Measurements from ENCODE around the gene ADAR. TPM values are rescaled to one million over a fixed set of nuclear protein-coding genes. Genes with fewer than 3 reads are reported as not detected.

Gene ADAR
- total and polyA plus RNA-seq, 2 experiments from 2014 or later: 96.4 to 188 TPM

DNA sequence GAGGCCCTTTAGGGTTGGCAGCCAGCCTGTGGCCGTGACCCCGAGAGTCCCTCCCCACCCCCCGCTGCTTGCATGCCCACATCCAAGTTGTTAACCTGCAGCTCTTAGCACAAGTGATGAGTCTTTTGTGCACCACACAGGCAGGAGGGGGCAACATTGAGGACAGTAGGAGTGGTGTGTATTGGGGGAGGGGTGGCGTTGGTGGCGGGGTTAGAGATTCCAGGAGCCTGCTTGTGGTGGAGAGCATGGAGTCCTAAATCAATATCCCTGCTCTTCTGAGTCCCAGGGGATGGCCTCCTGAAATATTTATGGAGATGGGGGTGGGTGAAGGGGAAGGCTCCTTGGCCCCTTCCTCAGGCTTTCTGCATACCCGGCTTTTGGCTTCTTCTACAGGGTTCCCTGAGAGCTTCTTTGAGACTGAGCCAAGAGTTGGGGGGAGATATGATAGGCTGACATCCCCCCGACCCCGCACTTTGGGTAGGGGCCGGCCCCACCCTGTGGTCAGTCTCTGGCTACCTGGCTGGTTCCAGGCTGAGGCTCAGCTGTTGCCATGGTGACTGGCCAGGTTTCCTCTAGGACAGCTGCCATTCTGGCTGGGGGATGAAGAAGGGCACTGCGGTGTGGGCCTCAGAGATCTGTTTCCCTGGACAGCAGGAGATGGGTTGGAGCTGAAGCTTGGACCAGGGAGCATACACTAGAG is 35.4 kb downstream of the ADAR start:
- peaks cover 4% of the 10 kb centered on the region; the same call in 1 of the 2 replicates for H4K20me1 ChIP-seq (replicated peaks; ENCODE audit: insufficient read depth)
- no peak overlapping the region for H3K27ac ChIP-seq (ENCODE audit: low read depth)
- H3K27me3 Mint-ChIP-seq (ENCODE audit: insufficient read depth, low read depth, poor library complexity): peaks cover 30% of the 10 kb centered on the region
- no peaks in the 10 kb centered on the region for H3K36me3 ChIP-seq (ENCODE audit: insufficient read depth)
- H3K36me3 Mint-ChIP-seq (ENCODE audit: low read depth): peaks cover 12% of the 10 kb centered on the region; the same call in 1 of the 3 replicates
- no peak overlapping the region for H3K4me3 Mint-ChIP-seq
- no peaks in the 10 kb centered on the region for H3K9me3 Mint-ChIP-seq
- H3F3A ChIP-seq (replicated peaks; ENCODE audit: low read depth): 0 out of 2 replicates have a peak, but pooled peaks cover 5% of the 10 kb centered on the region
- no peak overlapping the region for H2AFZ ChIP-seq
- TF ChIP-seq EZH2phosphoT487 (IDR thresholded peaks at IDR 0.05; ENCODE audit: unreplicated experiment) (no peak), ZNF331 (CRISPR knock-in tag; IDR thresholded peaks at IDR 0.05; ENCODE audit: low read depth) (no peak), ZNF114 (CRISPR knock-in tag; IDR thresholded peaks at IDR 0.05) (no peak), JUNB (IDR thresholded peaks at IDR 0.05; ENCODE audit: unreplicated experiment) (no peak), STAT1 (IDR thresholded peaks at IDR 0.05; ENCODE audit: unreplicated experiment) (no peak), NANOG (IDR thresholded peaks at IDR 0.05; ENCODE audit: borderline replicate concordance) (no peak), POLR2AphosphoS5 (IDR thresholded peaks at IDR 0.05; ENCODE audit: low read depth) (no peak), EZH2 (IDR thresholded peaks at IDR 0.05; ENCODE audit: low read depth, unreplicated experiment) (no peak), CREB1 (CRISPR knock-in tag; IDR thresholded peaks at IDR 0.05; ENCODE audit: low read depth) (no peak)
- TF ChIP-seq, protein P1, sequence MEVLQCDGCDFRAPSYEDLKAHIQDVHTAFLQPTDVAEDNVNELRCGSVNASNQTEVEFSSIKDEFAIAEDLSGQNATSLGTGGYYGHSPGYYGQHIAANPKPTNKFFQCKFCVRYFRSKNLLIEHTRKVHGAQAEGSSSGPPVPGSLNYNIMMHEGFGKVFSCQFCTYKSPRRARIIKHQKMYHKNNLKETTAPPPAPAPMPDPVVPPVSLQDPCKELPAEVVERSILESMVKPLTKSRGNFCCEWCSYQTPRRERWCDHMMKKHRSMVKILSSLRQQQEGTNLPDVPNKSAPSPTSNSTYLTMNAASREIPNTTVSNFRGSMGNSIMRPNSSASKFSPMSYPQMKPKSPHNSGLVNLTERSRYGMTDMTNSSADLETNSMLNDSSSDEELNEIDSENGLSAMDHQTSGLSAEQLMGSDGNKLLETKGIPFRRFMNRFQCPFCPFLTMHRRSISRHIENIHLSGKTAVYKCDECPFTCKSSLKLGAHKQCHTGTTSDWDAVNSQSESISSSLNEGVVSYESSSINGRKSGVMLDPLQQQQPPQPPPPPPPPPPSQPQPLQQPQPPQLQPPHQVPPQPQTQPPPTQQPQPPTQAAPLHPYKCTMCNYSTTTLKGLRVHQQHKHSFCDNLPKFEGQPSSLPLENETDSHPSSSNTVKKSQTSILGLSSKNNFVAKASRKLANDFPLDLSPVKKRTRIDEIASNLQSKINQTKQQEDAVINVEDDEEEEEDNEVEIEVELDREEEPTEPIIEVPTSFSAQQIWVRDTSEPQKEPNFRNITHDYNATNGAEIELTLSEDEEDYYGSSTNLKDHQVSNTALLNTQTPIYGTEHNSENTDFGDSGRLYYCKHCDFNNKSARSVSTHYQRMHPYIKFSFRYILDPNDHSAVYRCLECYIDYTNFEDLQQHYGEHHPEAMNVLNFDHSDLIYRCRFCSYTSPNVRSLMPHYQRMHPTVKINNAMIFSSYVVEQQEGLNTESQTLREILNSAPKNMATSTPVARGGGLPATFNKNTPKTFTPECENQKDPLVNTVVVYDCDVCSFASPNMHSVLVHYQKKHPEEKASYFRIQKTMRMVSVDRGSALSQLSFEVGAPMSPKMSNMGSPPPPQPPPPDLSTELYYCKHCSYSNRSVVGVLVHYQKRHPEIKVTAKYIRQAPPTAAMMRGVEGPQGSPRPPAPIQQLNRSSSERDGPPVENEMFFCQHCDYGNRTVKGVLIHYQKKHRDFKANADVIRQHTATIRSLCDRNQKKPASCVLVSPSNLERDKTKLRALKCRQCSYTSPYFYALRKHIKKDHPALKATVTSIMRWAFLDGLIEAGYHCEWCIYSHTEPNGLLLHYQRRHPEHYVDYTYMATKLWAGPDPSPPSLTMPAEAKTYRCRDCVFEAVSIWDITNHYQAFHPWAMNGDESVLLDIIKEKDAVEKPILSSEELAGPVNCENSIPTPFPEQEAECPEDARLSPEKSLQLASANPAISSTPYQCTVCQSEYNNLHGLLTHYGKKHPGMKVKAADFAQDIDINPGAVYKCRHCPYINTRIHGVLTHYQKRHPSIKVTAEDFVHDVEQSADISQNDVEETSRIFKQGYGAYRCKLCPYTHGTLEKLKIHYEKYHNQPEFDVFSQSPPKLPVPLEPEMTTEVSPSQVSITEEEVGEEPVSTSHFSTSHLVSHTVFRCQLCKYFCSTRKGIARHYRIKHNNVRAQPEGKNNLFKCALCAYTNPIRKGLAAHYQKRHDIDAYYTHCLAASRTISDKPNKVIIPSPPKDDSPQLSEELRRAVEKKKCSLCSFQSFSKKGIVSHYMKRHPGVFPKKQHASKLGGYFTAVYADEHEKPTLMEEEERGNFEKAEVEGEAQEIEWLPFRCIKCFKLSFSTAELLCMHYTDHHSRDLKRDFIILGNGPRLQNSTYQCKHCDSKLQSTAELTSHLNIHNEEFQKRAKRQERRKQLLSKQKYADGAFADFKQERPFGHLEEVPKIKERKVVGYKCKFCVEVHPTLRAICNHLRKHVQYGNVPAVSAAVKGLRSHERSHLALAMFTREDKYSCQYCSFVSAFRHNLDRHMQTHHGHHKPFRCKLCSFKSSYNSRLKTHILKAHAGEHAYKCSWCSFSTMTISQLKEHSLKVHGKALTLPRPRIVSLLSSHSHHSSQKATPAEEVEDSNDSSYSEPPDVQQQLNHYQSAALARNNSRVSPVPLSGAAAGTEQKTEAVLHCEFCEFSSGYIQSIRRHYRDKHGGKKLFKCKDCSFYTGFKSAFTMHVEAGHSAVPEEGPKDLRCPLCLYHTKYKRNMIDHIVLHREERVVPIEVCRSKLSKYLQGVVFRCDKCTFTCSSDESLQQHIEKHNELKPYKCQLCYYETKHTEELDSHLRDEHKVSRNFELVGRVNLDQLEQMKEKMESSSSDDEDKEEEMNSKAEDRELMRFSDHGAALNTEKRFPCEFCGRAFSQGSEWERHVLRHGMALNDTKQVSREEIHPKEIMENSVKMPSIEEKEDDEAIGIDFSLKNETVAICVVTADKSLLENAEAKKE (CRISPR knock-in tag; IDR thresholded peaks at IDR 0.05): no peak
- TF ChIP-seq, protein P2, sequence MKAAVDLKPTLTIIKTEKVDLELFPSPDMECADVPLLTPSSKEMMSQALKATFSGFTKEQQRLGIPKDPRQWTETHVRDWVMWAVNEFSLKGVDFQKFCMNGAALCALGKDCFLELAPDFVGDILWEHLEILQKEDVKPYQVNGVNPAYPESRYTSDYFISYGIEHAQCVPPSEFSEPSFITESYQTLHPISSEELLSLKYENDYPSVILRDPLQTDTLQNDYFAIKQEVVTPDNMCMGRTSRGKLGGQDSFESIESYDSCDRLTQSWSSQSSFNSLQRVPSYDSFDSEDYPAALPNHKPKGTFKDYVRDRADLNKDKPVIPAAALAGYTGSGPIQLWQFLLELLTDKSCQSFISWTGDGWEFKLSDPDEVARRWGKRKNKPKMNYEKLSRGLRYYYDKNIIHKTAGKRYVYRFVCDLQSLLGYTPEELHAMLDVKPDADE (IDR thresholded peaks at IDR 0.05): no peak
- TF ChIP-seq, protein P3, sequence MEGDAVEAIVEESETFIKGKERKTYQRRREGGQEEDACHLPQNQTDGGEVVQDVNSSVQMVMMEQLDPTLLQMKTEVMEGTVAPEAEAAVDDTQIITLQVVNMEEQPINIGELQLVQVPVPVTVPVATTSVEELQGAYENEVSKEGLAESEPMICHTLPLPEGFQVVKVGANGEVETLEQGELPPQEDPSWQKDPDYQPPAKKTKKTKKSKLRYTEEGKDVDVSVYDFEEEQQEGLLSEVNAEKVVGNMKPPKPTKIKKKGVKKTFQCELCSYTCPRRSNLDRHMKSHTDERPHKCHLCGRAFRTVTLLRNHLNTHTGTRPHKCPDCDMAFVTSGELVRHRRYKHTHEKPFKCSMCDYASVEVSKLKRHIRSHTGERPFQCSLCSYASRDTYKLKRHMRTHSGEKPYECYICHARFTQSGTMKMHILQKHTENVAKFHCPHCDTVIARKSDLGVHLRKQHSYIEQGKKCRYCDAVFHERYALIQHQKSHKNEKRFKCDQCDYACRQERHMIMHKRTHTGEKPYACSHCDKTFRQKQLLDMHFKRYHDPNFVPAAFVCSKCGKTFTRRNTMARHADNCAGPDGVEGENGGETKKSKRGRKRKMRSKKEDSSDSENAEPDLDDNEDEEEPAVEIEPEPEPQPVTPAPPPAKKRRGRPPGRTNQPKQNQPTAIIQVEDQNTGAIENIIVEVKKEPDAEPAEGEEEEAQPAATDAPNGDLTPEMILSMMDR (conservative IDR thresholded peaks at IDR 0.05; ENCODE audit: low read depth in 2 of 2): no peak
- TF ChIP-seq, protein P4, sequence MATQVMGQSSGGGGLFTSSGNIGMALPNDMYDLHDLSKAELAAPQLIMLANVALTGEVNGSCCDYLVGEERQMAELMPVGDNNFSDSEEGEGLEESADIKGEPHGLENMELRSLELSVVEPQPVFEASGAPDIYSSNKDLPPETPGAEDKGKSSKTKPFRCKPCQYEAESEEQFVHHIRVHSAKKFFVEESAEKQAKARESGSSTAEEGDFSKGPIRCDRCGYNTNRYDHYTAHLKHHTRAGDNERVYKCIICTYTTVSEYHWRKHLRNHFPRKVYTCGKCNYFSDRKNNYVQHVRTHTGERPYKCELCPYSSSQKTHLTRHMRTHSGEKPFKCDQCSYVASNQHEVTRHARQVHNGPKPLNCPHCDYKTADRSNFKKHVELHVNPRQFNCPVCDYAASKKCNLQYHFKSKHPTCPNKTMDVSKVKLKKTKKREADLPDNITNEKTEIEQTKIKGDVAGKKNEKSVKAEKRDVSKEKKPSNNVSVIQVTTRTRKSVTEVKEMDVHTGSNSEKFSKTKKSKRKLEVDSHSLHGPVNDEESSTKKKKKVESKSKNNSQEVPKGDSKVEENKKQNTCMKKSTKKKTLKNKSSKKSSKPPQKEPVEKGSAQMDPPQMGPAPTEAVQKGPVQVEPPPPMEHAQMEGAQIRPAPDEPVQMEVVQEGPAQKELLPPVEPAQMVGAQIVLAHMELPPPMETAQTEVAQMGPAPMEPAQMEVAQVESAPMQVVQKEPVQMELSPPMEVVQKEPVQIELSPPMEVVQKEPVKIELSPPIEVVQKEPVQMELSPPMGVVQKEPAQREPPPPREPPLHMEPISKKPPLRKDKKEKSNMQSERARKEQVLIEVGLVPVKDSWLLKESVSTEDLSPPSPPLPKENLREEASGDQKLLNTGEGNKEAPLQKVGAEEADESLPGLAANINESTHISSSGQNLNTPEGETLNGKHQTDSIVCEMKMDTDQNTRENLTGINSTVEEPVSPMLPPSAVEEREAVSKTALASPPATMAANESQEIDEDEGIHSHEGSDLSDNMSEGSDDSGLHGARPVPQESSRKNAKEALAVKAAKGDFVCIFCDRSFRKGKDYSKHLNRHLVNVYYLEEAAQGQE (IDR thresholded peaks at IDR 0.05; ENCODE audit: unreplicated experiment): no peak
- no peaks in the 10 kb centered on the region for H3K79me2 ChIP-seq (replicated peaks; ENCODE audit: insufficient read depth)
- ATAC-seq: peak; percentile 5; the same call in 1 of the 3 replicates
- H3K4me1 ChIP-seq (ENCODE audit: insufficient read depth): peaks cover 12% of the 10 kb centered on the region
- peaks cover 36% of the 10 kb centered on the region for H3K4me1 Mint-ChIP-seq
- no peak overlapping the region for H3K27ac Mint-ChIP-seq
- H3K27me3 ChIP-seq (ENCODE audit: insufficient read depth): 0 out of 2 replicates have a peak, but pooled peaks cover 4% of the 10 kb centered on the region
- H3K4me2 ChIP-seq: no peak overlapping the region
- no peak overlapping the region for H3K4me3 ChIP-seq
- no peaks in the 10 kb centered on the region for H3K9me2 ChIP-seq (ENCODE audit: insufficient read depth)
- DNase-seq (ENCODE audit: low spot score): peak; percentile 30

Data from GM23338 (cell line).